H1 (cell line): ENCODE results near the gene RAI14.

Experiments
- BRCA1 ChIP-seq: IDR thresholded peaks from 2 replicates; pipeline ENCODE4 v1.6.1; 2012; ENCODE audit warnings: low read depth, low read length, improper control_type of control experiment
- EZH2 ChIP-seq: fragments of 200-600 bp; sonication (generic); IDR thresholded peaks from 2 replicates; pipeline ENCODE4 v1.7.1; 2012; ENCODE audit warnings: low read depth, mild to moderate bottlenecking, moderate library complexity, low read length, inconsistent platforms; ENCODE audit not compliant: severe bottlenecking
- HDAC2 ChIP-seq, 2 experiments: fragments of 300-600 bp in 1 of 2; sonication (generic) in 1 of 2; IDR thresholded peaks; 2 replicates each; pipeline ENCODE4 v1.6.1; 2011 to 2012; ENCODE audit warnings: low read depth in 2 of 2, low read length in 2 of 2, mild to moderate bottlenecking in 2 of 2, moderate library complexity in 2 of 2, borderline replicate concordance in 1 of 2, inconsistent platforms in 1 of 2
- POLR2A ChIP-seq, 2 experiments: IDR thresholded peaks; 1 replicate in 1 of 2; 2 replicates in 1 of 2; pipeline ENCODE4 v1.6.1; 2011; ENCODE audit warnings: low read depth in 2 of 2, low read length in 2 of 2, mild to moderate bottlenecking in 2 of 2; ENCODE audit errors: control extremely low read depth in 1 of 2
- POLR2AphosphoS5 ChIP-seq: IDR thresholded peaks from 2 replicates; pipeline ENCODE4 v1.6.1; 2011; ENCODE audit warnings: low read depth, low read length
- POU5F1 ChIP-seq: IDR thresholded peaks from 2 replicates; pipeline ENCODE4 v1.6.1; 2011; ENCODE audit warnings: low read depth, mild to moderate bottlenecking, low read length, moderate library complexity
- RFX5 ChIP-seq: IDR thresholded peaks from 2 replicates; pipeline ENCODE4 v1.6.1; 2011; ENCODE audit warnings: low read depth, low read length, improper control_type of control experiment, borderline replicate concordance
- TF ChIP-seq, protein P1 (sequence below), 3 experiments: IDR thresholded peaks; 1 replicate in 2 of 3; 2 replicates in 1 of 3; pipeline versions ENCODE4 v1.5.1 to v1.6.1; 2011; ENCODE audit warnings: low read length in 3 of 3, mild to moderate bottlenecking in 3 of 3, inconsistent platforms in 2 of 3, low read depth in 1 of 3, moderate library complexity in 1 of 3; ENCODE audit not compliant: insufficient read depth in 1 of 3; ENCODE audit errors: control extremely low read depth in 1 of 3

DNA sequence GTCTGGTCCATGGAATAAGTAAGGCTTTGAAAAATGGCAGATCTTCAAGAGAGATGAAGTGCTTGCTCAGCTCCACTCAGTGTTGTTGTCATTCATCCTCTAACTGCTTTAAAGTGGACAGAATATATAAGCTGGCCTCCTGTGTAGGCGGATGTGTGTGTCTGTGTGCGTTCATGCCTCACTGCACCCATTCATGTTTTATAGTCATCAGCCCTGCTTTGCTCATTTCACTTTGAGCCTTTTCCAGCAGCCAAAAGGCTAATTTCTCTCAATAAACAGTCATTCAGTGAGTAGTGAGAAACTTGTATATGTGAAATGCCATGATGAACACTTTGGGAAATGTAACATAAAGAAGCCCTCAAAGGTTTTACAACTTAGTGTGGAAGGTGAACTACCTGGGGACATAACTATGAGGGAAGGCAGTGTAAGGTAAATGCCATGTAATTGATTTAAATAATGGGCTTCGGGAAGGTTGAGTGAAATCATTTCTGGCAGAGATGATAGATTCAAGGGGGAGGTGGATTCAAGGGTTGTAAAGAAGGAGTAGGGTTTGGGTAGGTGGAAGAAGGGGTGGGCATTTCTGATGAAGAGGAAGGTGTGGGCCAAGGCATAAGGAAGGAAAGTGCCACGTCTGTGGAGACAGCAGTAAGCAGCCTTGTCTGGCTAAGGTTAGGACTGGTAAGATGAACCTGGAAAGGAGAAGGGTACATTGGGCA lies 198.5 kb downstream of the RAI14 start:
- TF ChIP-seq POU5F1 (no peak), POLR2A (IDR thresholded peaks at IDR 0.05; ENCODE audit: control extremely low read depth in 1 of 2, low read depth in 2 of 2, low read length in 2 of 2) (no peak), BRCA1 (no peak), EZH2 (no peak), RFX5 (no peak), POLR2AphosphoS5 (no peak), HDAC2 (IDR thresholded peaks at IDR 0.05; ENCODE audit: borderline replicate concordance in 1 of 2, low read depth in 2 of 2, low read length in 2 of 2) (no peak)
- TF ChIP-seq, protein P1, sequence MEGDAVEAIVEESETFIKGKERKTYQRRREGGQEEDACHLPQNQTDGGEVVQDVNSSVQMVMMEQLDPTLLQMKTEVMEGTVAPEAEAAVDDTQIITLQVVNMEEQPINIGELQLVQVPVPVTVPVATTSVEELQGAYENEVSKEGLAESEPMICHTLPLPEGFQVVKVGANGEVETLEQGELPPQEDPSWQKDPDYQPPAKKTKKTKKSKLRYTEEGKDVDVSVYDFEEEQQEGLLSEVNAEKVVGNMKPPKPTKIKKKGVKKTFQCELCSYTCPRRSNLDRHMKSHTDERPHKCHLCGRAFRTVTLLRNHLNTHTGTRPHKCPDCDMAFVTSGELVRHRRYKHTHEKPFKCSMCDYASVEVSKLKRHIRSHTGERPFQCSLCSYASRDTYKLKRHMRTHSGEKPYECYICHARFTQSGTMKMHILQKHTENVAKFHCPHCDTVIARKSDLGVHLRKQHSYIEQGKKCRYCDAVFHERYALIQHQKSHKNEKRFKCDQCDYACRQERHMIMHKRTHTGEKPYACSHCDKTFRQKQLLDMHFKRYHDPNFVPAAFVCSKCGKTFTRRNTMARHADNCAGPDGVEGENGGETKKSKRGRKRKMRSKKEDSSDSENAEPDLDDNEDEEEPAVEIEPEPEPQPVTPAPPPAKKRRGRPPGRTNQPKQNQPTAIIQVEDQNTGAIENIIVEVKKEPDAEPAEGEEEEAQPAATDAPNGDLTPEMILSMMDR (IDR thresholded peaks at IDR 0.05; ENCODE audit: control extremely low read depth in 1 of 3, insufficient read depth in 1 of 3, low read depth in 1 of 3, low read length in 3 of 3) = no peak
